Esophagus muscularis mucosa (tissue), 4 donors: Measurements from ENCODE around the gene ZNF33A.

Experiments used
- CTCF ChIP-seq, 3 experiments: fragments of 200-600 bp in 2 of 3; fragments of 450-650 bp in 1 of 3; sonication (generic) in 2 of 3; IDR thresholded peaks; one replicate each; pipeline ENCODE4 v1.5.1; 2017 to 2019; ENCODE audit warnings: antibody characterized with exemption in 3 of 3, mild to moderate bottlenecking in 2 of 3, moderate library complexity in 1 of 3
- EP300 ChIP-seq: sonication (generic); formaldehyde crosslinking; IDR thresholded peaks from one replicate; pipeline ENCODE4 v1.6.1; 2017; ENCODE audit warnings: antibody characterized with exemption
- POLR2A ChIP-seq: fragments of 450-650 bp; IDR thresholded peaks from one replicate; pipeline ENCODE4 v1.6.1; 2017; ENCODE audit warnings: antibody characterized with exemption, moderate library complexity, mild to moderate bottlenecking, low read depth
- POLR2AphosphoS5 ChIP-seq, 2 donors: sonication (generic); formaldehyde crosslinking; IDR thresholded peaks; one replicate each; pipeline ENCODE4 v1.6.1; 2017; ENCODE audit warnings: antibody characterized with exemption in 2 of 2

GRCh38 chr10:38027986-38028385, 17.5 kb downstream of the ZNF33A start:
- TF ChIP-seq CTCF (IDR thresholded peaks at IDR 0.05) = no peak
- TF ChIP-seq EP300 = no peak
- no peak for TF ChIP-seq POLR2AphosphoS5 (IDR thresholded peaks at IDR 0.05)
- no peak for TF ChIP-seq POLR2A
